SW480 (cell line): ENCODE measurements around the gene LCE1E.

Experiments
- DNase-seq: peaks from one replicate; pipeline ENCODE4 v3.0.0-alpha.2; 2016; ENCODE audit warnings: low spot score

The LCE1E gene

DNA sequence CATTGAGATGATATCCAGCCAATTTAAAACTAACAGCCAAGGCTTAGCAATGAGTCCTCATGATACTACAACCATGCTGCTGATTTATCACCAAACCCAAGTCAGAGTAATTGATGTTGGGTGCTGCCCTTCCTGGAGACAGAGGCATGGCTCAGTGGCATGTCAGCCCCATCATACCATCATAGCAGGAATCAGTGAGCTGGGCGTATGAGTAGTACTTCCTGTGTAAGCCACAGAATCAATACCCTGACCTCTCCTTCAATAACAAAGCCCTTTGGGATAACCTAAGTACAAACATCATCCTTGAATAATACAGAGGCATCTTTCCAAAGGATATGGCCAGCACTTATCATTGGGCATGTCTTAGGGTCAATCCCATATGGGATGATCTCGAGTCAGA is 3.0 kb upstream of the LCE1E start:
- no peak for DNase-seq

DNA sequence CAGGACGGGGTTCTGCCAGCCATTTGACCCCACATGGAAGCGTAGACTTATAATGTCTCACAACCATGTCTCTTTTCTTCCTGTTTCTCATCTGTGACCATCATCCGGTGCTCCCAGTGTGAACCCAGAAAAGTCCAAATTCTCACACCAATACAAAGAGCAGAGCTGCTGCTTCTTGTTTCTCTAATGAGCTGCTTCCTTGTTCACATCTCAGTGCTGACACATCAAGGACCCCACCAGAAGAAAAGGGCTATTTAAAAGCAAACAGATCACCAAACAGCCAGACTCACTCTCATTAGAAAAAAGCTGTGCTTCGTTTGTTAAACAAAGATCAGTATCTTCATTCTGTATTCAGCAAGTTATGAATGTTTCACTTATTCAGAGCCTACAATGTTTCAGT is 9.6 kb downstream of the LCE1E start:
- no peak for DNase-seq

DNA sequence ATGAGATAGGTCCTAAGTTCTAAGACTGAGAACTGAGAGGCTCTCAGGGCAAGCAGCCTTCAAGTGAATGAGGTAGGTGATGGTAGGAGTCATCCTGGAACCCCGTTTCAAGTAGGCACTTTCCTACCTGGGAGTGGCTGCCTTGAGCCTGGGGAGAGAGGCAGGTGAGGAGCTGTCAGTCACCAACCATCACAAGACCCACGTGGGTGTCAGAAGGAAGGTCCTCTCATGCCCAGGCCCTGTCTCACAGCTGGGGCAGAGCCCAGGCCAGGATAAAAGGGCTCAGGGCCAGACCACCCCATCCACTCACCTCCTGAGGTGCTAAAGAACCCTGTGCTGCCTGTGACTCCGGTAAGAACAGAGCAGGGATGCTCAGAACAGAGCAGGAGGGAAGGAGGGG is 10.4 kb downstream of the LCE1E start, which contains the start of gene LCE1D:
LCE1D (plus strand) TSS at position 301 of the 400 bp plus-strand sequence. CDS start 1,074 bp downstream, outside the sequence.
- DNase-seq, result no peak

DNA sequence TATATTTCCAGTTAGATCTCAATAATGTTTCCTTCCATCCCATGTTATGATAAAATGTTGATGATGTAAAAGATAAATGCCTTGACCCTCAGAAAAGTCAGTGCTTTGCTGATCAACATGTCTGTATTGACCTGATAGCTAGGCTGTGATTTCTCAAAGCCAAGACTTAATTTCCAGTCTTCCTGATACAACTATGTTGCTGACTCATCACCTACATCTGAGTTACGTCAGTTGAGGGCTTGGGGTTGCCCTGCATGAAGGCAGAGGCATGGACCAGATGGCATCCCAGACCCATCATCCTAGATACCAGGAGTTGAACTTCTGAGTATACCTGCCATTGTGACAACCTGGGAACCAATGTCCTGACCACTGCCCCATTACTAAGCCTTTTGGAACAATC is 15.3 kb downstream of the LCE1E start:
- no peak for DNase-seq

DNA sequence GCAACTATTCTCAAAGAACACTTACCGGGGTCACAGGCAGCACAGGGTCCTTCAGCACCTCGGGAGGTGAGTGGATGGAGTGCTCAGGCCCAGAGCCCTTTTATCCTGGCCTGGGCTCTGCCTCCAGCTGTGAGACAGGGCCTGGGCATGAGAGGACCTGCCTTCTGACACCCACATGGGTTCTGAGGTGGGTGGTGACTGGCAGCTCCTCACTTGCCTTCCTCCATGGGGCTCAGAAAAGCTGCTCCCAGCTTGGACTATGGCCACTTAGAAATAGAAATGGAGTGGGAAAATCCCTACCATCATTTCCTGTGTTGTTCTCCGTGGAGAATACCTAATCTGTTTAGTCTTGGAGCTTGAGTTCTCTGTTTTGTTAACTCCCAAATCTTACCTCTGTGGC is 20.5 kb downstream of the LCE1E start, which contains the start of gene LCE1C:
LCE1C (minus strand) TSS at position 76 of the 400 bp plus-strand sequence. CDS start 1,173 bp downstream, outside the sequence.
- DNase-seq, result no peak

DNA sequence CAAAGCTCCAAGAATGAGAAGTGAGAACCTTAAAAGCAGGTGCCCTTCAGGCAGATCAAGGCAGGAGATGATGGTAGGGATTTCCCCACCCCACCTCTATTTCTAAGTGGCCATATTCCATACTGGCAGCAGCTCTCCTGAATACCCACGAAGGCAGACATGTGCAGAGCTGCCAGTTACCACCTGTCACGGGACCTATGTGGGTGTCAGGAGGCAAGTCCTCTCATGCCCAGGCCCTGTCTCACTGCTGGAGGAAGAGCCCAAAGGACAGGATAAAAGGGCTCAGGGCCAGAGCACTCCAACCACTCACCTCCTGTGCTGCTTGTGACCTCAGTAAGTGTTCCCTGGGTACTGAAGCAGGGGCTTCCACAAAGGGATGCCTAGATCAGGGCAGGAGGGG is 25.0 kb downstream of the LCE1E start:
- DNase-seq, result no peak

DNA sequence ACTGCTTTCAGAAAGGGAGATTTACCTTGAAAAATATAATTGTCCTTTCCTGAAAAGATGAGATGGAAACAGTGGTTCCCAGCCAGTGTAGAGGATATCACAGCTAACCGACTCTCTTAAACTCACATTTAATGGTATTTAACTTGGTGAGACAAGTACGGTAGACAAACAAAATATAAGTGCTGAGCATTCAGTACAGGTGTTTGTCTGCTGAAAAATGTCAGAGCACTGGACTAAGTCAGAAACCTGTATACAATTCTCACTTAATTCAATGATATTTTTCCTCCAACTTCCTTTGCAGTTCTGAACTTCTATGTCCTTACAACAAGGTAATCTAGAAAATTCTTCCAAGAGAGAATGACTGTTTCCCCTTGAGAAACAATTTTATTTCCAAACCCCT is 25.6 kb downstream of the LCE1E start, which contains the start of gene LCE1B:
LCE1B (plus strand) TSS at position 301 of the 400 bp plus-strand sequence. CDS start 476 bp downstream, outside the sequence.
- DNase-seq, result no peak

DNA sequence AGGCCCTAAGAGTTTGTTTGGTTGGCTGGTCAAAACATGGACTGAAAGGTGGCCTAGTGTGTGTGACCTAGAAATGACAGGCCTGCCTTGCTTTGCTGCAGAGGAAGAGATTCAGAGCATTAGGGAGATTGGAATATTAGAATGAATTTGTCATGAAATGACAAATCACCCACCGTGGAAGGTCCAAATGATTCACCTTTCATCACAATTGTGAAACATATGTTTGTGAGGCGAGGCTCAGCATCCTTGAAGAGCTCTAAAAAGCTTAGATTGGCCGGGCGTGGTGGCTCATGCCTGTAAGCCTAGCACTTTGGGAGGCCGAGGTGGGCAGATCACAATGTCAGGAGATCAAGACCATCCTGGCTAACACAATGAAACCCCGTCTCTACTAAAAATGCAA is 31.3 kb downstream of the LCE1E start:
- DNase-seq, result no peak

DNA sequence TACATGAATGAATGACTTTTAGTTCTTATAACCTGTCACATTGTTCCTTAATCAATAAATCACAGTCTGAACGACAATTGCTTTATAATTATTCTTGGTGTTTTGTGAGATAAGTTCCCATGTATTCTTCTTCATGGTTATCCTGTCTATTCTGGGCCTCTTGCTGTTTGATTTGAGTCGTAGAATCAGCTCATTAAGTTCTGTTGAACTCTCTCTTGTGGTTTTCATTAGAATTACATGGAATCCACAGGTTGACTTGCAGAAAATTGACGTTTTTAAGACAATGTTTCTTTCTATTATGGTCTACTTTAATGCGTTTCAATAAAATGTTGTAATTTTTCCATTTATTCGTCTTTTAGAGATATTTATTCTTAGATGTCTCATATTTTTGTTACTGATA is 37.2 kb downstream of the LCE1E start:
- no peak for DNase-seq

DNA sequence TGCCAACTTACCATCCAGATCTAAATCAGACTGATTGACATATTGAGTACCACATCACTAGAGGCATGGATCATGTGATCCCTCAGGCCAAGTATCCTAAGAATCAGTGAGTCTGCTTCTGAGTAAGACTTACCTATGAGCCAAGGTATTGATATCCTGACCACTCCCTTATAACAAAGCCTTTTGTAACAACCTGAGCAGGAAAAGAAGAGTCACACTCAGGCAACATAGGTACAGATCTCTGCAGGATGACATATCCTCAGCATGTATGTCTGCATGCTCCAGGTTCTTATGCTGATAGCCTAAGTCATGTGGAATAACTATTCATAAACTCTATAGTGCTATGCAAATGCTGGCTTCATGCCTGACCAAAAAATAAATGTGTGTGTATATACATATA is 38.9 kb downstream of the LCE1E start:
- no peak for DNase-seq

DNA sequence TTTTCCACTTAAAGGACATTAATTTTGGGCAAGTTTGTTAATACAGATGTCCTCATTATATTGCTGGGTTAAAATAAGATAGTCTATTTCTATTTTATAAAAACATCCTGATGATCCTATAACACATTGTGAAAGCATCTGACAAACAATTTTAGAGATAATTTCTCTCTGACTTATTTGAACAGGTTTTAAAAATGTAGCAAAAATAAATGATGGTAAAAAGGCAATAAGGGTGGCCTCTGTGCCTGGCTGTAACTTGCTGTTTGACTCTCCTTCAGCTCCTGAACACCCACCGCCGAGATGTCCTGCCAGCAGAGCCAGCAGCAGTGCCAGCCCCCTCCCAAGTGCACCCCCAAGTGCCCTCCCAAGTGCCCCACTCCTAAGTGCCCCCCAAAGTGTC is 41.1 kb downstream of the LCE1E start, which contains the start of gene LCE1A:
LCE1A (plus strand) TSS at position 301 of the 400 bp plus-strand sequence; CDS start at position 301, 0 bp downstream.
- DNase-seq, result no peak

DNA sequence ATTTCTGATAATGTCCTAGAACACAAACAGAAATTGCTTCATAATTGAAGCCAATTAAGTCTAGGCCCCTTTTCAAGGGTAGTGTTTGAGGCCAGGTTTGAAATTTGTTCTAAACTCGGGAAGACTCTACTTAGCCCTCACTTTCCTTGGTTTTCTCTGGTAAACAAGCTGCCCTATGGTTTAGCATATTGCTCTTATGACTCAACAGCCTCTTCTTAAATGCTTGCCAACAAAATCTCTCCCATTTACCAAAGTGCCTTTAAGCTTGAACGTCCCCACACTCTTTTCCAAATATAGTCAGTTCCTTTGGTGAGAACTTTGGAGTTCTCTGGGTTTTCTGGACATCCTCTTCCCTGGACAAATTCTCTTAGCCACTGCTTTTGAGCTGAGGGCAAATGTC is 50.8 kb downstream of the LCE1E start:
- no peak for DNase-seq
